ENCODE results near the gene COMMD6. TPM values are rescaled to one million over a fixed set of nuclear protein-coding genes. Genes with fewer than 3 reads are reported as not detected.

The COMMD6 gene
- total and polyA plus RNA-seq, 2 of the 13 experiments (the other 11 are each of a cell fraction or from before 2014, with no cell fraction given): 97.0 to 164 TPM

DNA sequence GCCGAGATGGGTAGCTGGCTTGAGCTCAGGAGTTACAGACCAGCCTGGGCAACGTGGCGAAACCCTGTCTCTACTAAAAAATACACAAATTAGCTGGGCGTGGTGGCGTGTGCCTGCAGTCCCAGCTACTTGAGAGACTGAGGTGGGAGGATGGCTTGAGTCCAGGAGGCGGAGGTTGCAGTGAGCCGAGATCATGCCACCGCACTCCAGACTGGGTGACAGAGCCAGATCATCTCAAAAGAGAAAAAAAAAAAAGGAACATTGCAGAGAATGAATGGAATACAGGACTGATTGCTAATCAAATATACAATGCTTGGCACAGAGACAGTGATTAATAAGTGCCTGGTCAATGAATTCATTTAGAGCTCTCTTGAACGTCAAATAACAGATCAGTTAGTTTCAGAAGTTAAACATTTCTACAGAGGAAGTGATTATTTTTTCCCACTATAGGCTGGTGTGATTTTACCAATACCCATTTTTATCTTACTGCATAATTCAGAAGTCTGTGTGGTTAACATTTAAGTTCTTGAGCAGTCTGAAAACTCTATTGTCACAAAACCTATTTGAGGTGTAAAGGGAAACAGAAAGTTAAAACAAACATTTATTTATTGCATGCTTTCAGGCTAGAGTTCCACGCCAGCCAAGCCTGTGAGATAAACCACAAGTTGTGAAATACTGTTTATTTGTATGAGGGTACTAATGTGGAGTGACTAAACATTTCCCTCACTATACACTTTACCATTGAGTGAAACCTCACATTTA is 48.0 kb downstream of the COMMD6 start (continued):
- TF ChIP-seq, protein P1, sequence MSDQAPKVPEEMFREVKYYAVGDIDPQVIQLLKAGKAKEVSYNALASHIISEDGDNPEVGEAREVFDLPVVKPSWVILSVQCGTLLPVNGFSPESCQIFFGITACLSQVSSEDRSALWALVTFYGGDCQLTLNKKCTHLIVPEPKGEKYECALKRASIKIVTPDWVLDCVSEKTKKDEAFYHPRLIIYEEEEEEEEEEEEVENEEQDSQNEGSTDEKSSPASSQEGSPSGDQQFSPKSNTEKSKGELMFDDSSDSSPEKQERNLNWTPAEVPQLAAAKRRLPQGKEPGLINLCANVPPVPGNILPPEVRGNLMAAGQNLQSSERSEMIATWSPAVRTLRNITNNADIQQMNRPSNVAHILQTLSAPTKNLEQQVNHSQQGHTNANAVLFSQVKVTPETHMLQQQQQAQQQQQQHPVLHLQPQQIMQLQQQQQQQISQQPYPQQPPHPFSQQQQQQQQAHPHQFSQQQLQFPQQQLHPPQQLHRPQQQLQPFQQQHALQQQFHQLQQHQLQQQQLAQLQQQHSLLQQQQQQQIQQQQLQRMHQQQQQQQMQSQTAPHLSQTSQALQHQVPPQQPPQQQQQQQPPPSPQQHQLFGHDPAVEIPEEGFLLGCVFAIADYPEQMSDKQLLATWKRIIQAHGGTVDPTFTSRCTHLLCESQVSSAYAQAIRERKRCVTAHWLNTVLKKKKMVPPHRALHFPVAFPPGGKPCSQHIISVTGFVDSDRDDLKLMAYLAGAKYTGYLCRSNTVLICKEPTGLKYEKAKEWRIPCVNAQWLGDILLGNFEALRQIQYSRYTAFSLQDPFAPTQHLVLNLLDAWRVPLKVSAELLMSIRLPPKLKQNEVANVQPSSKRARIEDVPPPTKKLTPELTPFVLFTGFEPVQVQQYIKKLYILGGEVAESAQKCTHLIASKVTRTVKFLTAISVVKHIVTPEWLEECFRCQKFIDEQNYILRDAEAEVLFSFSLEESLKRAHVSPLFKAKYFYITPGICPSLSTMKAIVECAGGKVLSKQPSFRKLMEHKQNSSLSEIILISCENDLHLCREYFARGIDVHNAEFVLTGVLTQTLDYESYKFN (CRISPR knock-in tag; conservative IDR thresholded peaks at IDR 0.05): no peak
- TF ChIP-seq ZNF34 (CRISPR knock-in tag; IDR thresholded peaks at IDR 0.05; ENCODE audit: borderline replicate concordance) (no peak), HOXD1 (CRISPR knock-in tag; IDR thresholded peaks at IDR 0.05) (no peak), EEA1 (CRISPR knock-in tag; IDR thresholded peaks at IDR 0.05; ENCODE audit: borderline replicate concordance) (no peak), ZNF367 (CRISPR knock-in tag; IDR thresholded peaks at IDR 0.05; ENCODE audit: borderline replicate concordance) (no peak), ELF3 (CRISPR knock-in tag; IDR thresholded peaks at IDR 0.05) (no peak), SRSF9 (IDR thresholded peaks at IDR 0.05; ENCODE audit: borderline replicate concordance, insufficient read depth, low read depth, low read length, poor library complexity, severe bottlenecking) (no peak), CEBPB (IDR thresholded peaks at IDR 0.05; ENCODE audit: borderline replicate concordance, low read depth, low read length) (peak; percentile 85), HDAC1 (CRISPR knock-in tag; IDR thresholded peaks at IDR 0.05) (0 out of 2 replicates have a peak, but pooled peaks have one; percentile 21), ZNF746 (CRISPR knock-in tag; IDR thresholded peaks at IDR 0.05) (no peak), GABPB1 (CRISPR knock-in tag; IDR thresholded peaks at IDR 0.05) (no peak), NR2F6 (IDR thresholded peaks at IDR 0.05) (no peak), NR2F6 (CRISPR knock-in tag; IDR thresholded peaks at IDR 0.05) (no peak), AHR (CRISPR knock-in tag; IDR thresholded peaks at IDR 0.05) (no peak), ZNF362 (CRISPR knock-in tag; IDR thresholded peaks at IDR 0.05; ENCODE audit: borderline replicate concordance) (peak; percentile 31; the same call in 1 of the 2 replicates), ATAD3A (CRISPR knock-in tag; IDR thresholded peaks at IDR 0.05) (no peak)
- TF ChIP-seq, protein P2, sequence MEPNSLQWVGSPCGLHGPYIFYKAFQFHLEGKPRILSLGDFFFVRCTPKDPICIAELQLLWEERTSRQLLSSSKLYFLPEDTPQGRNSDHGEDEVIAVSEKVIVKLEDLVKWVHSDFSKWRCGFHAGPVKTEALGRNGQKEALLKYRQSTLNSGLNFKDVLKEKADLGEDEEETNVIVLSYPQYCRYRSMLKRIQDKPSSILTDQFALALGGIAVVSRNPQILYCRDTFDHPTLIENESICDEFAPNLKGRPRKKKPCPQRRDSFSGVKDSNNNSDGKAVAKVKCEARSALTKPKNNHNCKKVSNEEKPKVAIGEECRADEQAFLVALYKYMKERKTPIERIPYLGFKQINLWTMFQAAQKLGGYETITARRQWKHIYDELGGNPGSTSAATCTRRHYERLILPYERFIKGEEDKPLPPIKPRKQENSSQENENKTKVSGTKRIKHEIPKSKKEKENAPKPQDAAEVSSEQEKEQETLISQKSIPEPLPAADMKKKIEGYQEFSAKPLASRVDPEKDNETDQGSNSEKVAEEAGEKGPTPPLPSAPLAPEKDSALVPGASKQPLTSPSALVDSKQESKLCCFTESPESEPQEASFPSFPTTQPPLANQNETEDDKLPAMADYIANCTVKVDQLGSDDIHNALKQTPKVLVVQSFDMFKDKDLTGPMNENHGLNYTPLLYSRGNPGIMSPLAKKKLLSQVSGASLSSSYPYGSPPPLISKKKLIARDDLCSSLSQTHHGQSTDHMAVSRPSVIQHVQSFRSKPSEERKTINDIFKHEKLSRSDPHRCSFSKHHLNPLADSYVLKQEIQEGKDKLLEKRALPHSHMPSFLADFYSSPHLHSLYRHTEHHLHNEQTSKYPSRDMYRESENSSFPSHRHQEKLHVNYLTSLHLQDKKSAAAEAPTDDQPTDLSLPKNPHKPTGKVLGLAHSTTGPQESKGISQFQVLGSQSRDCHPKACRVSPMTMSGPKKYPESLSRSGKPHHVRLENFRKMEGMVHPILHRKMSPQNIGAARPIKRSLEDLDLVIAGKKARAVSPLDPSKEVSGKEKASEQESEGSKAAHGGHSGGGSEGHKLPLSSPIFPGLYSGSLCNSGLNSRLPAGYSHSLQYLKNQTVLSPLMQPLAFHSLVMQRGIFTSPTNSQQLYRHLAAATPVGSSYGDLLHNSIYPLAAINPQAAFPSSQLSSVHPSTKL (CRISPR knock-in tag; IDR thresholded peaks at IDR 0.05): peak; percentile 44; the same call in 1 of the 2 replicates
- TF ChIP-seq, protein P3, sequence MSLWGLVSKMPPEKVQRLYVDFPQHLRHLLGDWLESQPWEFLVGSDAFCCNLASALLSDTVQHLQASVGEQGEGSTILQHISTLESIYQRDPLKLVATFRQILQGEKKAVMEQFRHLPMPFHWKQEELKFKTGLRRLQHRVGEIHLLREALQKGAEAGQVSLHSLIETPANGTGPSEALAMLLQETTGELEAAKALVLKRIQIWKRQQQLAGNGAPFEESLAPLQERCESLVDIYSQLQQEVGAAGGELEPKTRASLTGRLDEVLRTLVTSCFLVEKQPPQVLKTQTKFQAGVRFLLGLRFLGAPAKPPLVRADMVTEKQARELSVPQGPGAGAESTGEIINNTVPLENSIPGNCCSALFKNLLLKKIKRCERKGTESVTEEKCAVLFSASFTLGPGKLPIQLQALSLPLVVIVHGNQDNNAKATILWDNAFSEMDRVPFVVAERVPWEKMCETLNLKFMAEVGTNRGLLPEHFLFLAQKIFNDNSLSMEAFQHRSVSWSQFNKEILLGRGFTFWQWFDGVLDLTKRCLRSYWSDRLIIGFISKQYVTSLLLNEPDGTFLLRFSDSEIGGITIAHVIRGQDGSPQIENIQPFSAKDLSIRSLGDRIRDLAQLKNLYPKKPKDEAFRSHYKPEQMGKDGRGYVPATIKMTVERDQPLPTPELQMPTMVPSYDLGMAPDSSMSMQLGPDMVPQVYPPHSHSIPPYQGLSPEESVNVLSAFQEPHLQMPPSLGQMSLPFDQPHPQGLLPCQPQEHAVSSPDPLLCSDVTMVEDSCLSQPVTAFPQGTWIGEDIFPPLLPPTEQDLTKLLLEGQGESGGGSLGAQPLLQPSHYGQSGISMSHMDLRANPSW (CRISPR knock-in tag; IDR thresholded peaks at IDR 0.05; ENCODE audit: borderline replicate concordance): no peak

All from HepG2 (cell line).